ENCODE data around the gene SYNJ2BP. TPM values are rescaled to one million over a fixed set of nuclear protein-coding genes. Genes with fewer than 3 reads are reported as not detected.

Gene SYNJ2BP
- total and polyA plus RNA-seq, 2 of the 13 experiments (the other 11 are each of a cell fraction or from before 2014, with no cell fraction given) = 18.1 to 28.6 TPM

DNA sequence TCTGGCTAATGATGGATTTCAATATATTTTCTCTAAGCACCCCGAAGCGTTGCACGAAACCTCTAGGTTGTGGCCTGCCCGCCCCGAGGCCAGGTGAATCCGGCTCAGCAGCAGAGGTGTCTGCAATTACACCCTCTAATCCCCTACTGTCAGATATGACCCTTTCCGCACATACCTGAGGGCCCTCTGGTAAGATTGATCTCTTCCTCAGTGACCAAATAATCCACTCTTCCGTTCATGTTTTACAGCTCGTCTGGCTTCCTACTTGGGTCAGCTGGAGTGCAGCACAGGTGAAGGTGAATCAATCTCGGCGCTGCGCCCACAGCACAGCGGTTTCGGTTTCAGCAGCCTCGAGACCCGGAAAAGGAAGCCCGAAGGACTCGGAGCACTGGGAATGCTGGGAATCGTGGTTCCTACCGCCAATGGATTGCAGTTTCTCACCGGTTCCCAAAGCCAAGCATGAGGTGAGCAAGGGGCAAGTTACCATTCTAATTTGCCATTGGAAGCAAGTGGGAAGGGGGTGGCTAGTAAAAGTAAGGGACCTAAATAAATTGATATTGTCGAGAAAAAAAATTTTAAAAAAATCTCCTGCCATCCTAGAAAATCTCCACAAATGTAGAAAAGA is at the start of gene SYNJ2BP (continued):
- TF ChIP-seq, protein P1, sequence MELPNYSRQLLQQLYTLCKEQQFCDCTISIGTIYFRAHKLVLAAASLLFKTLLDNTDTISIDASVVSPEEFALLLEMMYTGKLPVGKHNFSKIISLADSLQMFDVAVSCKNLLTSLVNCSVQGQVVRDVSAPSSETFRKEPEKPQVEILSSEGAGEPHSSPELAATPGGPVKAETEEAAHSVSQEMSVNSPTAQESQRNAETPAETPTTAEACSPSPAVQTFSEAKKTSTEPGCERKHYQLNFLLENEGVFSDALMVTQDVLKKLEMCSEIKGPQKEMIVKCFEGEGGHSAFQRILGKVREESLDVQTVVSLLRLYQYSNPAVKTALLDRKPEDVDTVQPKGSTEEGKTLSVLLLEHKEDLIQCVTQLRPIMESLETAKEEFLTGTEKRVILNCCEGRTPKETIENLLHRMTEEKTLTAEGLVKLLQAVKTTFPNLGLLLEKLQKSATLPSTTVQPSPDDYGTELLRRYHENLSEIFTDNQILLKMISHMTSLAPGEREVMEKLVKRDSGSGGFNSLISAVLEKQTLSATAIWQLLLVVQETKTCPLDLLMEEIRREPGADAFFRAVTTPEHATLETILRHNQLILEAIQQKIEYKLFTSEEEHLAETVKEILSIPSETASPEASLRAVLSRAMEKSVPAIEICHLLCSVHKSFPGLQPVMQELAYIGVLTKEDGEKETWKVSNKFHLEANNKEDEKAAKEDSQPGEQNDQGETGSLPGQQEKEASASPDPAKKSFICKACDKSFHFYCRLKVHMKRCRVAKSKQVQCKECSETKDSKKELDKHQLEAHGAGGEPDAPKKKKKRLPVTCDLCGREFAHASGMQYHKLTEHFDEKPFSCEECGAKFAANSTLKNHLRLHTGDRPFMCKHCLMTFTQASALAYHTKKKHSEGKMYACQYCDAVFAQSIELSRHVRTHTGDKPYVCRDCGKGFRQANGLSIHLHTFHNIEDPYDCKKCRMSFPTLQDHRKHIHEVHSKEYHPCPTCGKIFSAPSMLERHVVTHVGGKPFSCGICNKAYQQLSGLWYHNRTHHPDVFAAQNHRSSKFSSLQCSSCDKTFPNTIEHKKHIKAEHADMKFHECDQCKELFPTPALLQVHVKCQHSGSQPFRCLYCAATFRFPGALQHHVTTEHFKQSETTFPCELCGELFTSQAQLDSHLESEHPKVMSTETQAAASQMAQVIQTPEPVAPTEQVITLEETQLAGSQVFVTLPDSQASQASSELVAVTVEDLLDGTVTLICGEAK (IDR thresholded peaks at IDR 0.05) = peak; percentile 38; the same call in 1 of the 2 replicates
- TF ChIP-seq, protein P1 (CRISPR knock-in tag; IDR thresholded peaks at IDR 0.05) = peak; percentile 50; the same call in 1 of the 2 replicates
- TF ChIP-seq MXD1 (CRISPR knock-in tag; IDR thresholded peaks at IDR 0.05) (0 out of 2 replicates have a peak, but pooled peaks have one; percentile 35), ELK4 (CRISPR knock-in tag; IDR thresholded peaks at IDR 0.05; ENCODE audit: borderline replicate concordance) (no peak), ZNF724P (CRISPR knock-in tag; IDR thresholded peaks at IDR 0.05; ENCODE audit: borderline replicate concordance) (no peak), ZNF839 (CRISPR knock-in tag; IDR thresholded peaks at IDR 0.05; ENCODE audit: borderline replicate concordance) (no peak), MBD4 (IDR thresholded peaks at IDR 0.05; ENCODE audit: borderline replicate concordance, low read length) (no peak), ESRRA (CRISPR knock-in tag; IDR thresholded peaks at IDR 0.05; ENCODE audit: low read depth) (0 out of 2 replicates have a peak, but pooled peaks have one; percentile 66), HOXA7 (CRISPR knock-in tag; IDR thresholded peaks at IDR 0.05) (no peak)
- TF ChIP-seq, protein P2, sequence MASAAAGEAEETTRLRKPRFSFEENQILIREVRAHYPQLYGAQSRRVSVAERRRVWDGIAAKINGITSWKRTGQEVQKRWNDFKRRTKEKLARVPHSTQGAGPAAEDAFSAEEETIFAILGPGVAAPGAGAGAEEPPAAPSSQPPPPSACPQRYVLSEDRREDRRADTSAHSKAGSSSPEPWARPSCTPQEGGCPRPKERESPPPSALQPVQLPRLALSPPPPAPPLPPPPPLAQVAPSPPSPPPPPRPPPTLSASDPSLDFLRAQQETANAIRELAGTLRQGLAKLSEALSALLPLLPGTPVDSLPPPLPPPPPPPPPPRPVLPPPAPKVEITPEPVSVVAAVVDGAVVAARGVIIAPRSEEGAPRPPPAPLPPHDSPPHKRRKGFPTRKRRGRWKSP (CRISPR knock-in tag; IDR thresholded peaks at IDR 0.05) = peak; percentile 57; the same call in 1 of the 2 replicates
- TF ChIP-seq, protein P3, sequence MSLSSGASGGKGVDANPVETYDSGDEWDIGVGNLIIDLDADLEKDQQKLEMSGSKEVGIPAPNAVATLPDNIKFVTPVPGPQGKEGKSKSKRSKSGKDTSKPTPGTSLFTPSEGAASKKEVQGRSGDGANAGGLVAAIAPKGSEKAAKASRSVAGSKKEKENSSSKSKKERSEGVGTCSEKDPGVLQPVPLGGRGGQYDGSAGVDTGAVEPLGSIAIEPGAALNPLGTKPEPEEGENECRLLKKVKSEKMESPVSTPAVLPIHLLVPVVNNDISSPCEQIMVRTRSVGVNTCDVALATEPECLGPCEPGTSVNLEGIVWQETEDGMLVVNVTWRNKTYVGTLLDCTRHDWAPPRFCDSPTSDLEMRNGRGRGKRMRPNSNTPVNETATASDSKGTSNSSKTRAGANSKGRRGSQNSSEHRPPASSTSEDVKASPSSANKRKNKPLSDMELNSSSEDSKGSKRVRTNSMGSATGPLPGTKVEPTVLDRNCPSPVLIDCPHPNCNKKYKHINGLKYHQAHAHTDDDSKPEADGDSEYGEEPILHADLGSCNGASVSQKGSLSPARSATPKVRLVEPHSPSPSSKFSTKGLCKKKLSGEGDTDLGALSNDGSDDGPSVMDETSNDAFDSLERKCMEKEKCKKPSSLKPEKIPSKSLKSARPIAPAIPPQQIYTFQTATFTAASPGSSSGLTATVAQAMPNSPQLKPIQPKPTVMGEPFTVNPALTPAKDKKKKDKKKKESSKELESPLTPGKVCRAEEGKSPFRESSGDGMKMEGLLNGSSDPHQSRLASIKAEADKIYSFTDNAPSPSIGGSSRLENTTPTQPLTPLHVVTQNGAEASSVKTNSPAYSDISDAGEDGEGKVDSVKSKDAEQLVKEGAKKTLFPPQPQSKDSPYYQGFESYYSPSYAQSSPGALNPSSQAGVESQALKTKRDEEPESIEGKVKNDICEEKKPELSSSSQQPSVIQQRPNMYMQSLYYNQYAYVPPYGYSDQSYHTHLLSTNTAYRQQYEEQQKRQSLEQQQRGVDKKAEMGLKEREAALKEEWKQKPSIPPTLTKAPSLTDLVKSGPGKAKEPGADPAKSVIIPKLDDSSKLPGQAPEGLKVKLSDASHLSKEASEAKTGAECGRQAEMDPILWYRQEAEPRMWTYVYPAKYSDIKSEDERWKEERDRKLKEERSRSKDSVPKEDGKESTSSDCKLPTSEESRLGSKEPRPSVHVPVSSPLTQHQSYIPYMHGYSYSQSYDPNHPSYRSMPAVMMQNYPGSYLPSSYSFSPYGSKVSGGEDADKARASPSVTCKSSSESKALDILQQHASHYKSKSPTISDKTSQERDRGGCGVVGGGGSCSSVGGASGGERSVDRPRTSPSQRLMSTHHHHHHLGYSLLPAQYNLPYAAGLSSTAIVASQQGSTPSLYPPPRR (CRISPR knock-in tag; IDR thresholded peaks at IDR 0.05; ENCODE audit: borderline replicate concordance) = no peak

All from HepG2 (cell line).